H9 (cell line): ENCODE measurements around the gene NPNT. TPM values are rescaled to one million over a fixed set of nuclear protein-coding genes. Genes with fewer than 3 reads are reported as not detected.

Experiments
- DNase-seq: peaks from one replicate; pipeline ENCODE4 v3.0.0-alpha.2; 2017
- H2AFZ ChIP-seq: one replicate; pipeline ENCODE4 v1.6.1; 2013; ENCODE audit warnings: mild to moderate bottlenecking, low read length, control low read depth, moderate library complexity
- H2AK5ac ChIP-seq: 2 replicates; pipeline ENCODE4 v1.6.1; 2013; ENCODE audit warnings: low read length, control low read depth, mixed read lengths; ENCODE audit not compliant: insufficient read length
- H2BK120ac ChIP-seq: one replicate; pipeline ENCODE4 v1.6.1; 2013; ENCODE audit warnings: low read depth, mild to moderate bottlenecking, low read length, control low read depth, inconsistent platforms; ENCODE audit not compliant: poor library complexity, severe bottlenecking
- H2BK12ac ChIP-seq: 2 replicates; pipeline ENCODE4 v1.6.1; 2013; ENCODE audit warnings: low read length, control low read depth, mixed read lengths, low read depth; ENCODE audit not compliant: insufficient read length
- H2BK15ac ChIP-seq: 2 replicates; pipeline ENCODE4 v1.6.1; 2013; ENCODE audit warnings: low read depth, low read length, control low read depth
- H2BK20ac ChIP-seq: one replicate; pipeline ENCODE4 v1.6.1; 2013; ENCODE audit warnings: low read depth, mild to moderate bottlenecking, low read length, control low read depth, inconsistent platforms; ENCODE audit not compliant: poor library complexity, severe bottlenecking
- H2BK5ac ChIP-seq: 2 replicates; pipeline ENCODE4 v1.6.1; 2013; ENCODE audit warnings: low read length, control low read depth, mixed read lengths; ENCODE audit not compliant: insufficient read length
- H3K14ac ChIP-seq: 2 replicates; pipeline ENCODE4 v1.6.1; 2013; ENCODE audit warnings: low read length, control low read depth; ENCODE audit not compliant: insufficient read depth
- H3K18ac ChIP-seq: 2 replicates; pipeline ENCODE4 v1.6.1; 2013; ENCODE audit warnings: low read depth, mild to moderate bottlenecking, mixed read lengths, low read length, control low read depth; ENCODE audit not compliant: insufficient read length
- H3K23ac ChIP-seq: 2 replicates; pipeline ENCODE4 v1.6.1; 2013; ENCODE audit warnings: low read length, control low read depth, mixed read lengths, low read depth; ENCODE audit not compliant: insufficient read length
- H3K23me2 ChIP-seq: 2 replicates; pipeline ENCODE4 v1.6.1; 2013; ENCODE audit warnings: low read depth, mild to moderate bottlenecking, mixed read lengths, low read length, control low read depth; ENCODE audit not compliant: insufficient read length, poor library complexity, severe bottlenecking
- H3K27ac ChIP-seq: 2 replicates; pipeline ENCODE4 v1.5.1; 2013; ENCODE audit warnings: low read length, control low read depth, mixed read lengths, low read depth; ENCODE audit not compliant: insufficient read length
- H3K27me3 ChIP-seq: 2 replicates; pipeline ENCODE4 v1.6.1; 2013; ENCODE audit warnings: low read length, control low read depth, inconsistent platforms; ENCODE audit not compliant: insufficient read depth
- H3K4ac ChIP-seq: 2 replicates; pipeline ENCODE4 v1.6.1; 2013; ENCODE audit warnings: low read depth, mild to moderate bottlenecking, control low read depth, inconsistent platforms, low read length, moderate library complexity
- H3K4me1 ChIP-seq: 2 replicates; pipeline ENCODE4 v1.6.1; 2013; ENCODE audit warnings: low read length, control low read depth, inconsistent platforms; ENCODE audit not compliant: insufficient read depth
- H3K4me2 ChIP-seq: 2 replicates; pipeline ENCODE4 v1.6.1; 2013; ENCODE audit warnings: low read length, control low read depth, mixed read lengths; ENCODE audit not compliant: insufficient read length, insufficient read depth
- H3K56ac ChIP-seq: 2 replicates; pipeline ENCODE4 v1.6.1; 2013; ENCODE audit warnings: low read depth, mild to moderate bottlenecking, mixed read lengths, low read length, control low read depth; ENCODE audit not compliant: insufficient read length
- H3K79me1 ChIP-seq: 2 replicates; pipeline ENCODE4 v1.6.1; 2013; ENCODE audit warnings: low read depth, mild to moderate bottlenecking, moderate library complexity, low read length, control low read depth, inconsistent platforms; ENCODE audit not compliant: insufficient read depth, poor library complexity, severe bottlenecking
- H3K79me2 ChIP-seq: 2 replicates; pipeline ENCODE4 v1.6.1; 2013; ENCODE audit warnings: low read length, control low read depth, inconsistent platforms; ENCODE audit not compliant: insufficient read depth
- H3K9ac ChIP-seq: 2 replicates; pipeline ENCODE4 v1.6.1; 2013; ENCODE audit warnings: low read length, control low read depth, mixed read lengths; ENCODE audit not compliant: insufficient read length; ENCODE audit errors: extremely low read depth
- H3K9me3 ChIP-seq: one replicate; pipeline ENCODE4 v1.6.1; 2013; ENCODE audit warnings: low read depth, low read length, inconsistent platforms; ENCODE audit not compliant: control insufficient read depth
- H3T11ph ChIP-seq: one replicate; pipeline ENCODE4 v1.6.1; 2013; ENCODE audit warnings: mild to moderate bottlenecking, low read length, control low read depth, inconsistent platforms
- H4K20me1 ChIP-seq: one replicate; pipeline ENCODE4 v1.6.1; 2013; ENCODE audit not compliant: control insufficient read depth, insufficient read length, insufficient read depth
- H4K5ac ChIP-seq: 2 replicates; pipeline ENCODE4 v1.6.1; 2013; ENCODE audit warnings: low read depth, mild to moderate bottlenecking, mixed read lengths, low read length, control low read depth; ENCODE audit not compliant: insufficient read length
- H4K8ac ChIP-seq: replicated peaks from 2 replicates; pipeline ENCODE4 v1.6.1; 2013; ENCODE audit warnings: low read length, control low read depth, mixed read lengths, low read depth; ENCODE audit not compliant: insufficient read length
- H4K91ac ChIP-seq: 2 replicates; pipeline ENCODE4 v1.6.1; 2013; ENCODE audit warnings: low read depth, mild to moderate bottlenecking, moderate library complexity, mixed read lengths, low read length, control low read depth; ENCODE audit not compliant: insufficient read length
- H3K27ac Mint-ChIP-seq, 3 experiments: 2 replicates in 2 of 3; 3 replicates in 1 of 3; pipeline ENCODE4 v1.8.0; 2020 to 2021; ENCODE audit warnings: mixed read lengths in 3 of 3, mild to moderate bottlenecking in 1 of 3, moderate library complexity in 1 of 3
- H3K27me3 Mint-ChIP-seq: 2 replicates; pipeline ENCODE4 v1.8.0; 2021; ENCODE audit warnings: low read depth, mild to moderate bottlenecking, moderate library complexity, mixed read lengths
- H3K36me3 Mint-ChIP-seq, 3 experiments: 2 replicates in 2 of 3; 3 replicates in 1 of 3; pipeline ENCODE4 v1.8.0; 2020 to 2021; ENCODE audit warnings: low read depth in 3 of 3, mixed read lengths in 3 of 3; ENCODE audit not compliant: insufficient read depth in 1 of 3
- H3K4me1 Mint-ChIP-seq, 2 experiments: 2 replicates each; pipeline ENCODE4 v1.8.0; 2020; ENCODE audit warnings: mixed read lengths in 2 of 2
- H3K4me3 Mint-ChIP-seq, 2 experiments: 2 replicates in 1 of 2; 3 replicates in 1 of 2; pipeline ENCODE4 v1.8.0; 2020 to 2021; ENCODE audit warnings: mild to moderate bottlenecking in 2 of 2, mixed read lengths in 2 of 2, moderate library complexity in 1 of 2
- H3K9me3 Mint-ChIP-seq, 2 experiments: 2 replicates in 1 of 2; 3 replicates in 1 of 2; pipeline ENCODE4 v1.8.0; 2020; ENCODE audit warnings: mild to moderate bottlenecking in 2 of 2, mixed read lengths in 2 of 2, moderate library complexity in 1 of 2
- CTCF ChIP-seq: fragments of 200-600 bp; sonication (generic); conservative IDR thresholded peaks from 3 replicates; pipeline ENCODE4 v1.8.0; 2021; ENCODE audit warnings: antibody characterized with exemption, mild to moderate bottlenecking
- WGBS: extraction: QIAGEN DNeasy Blood & Tissue Kit; methylation state at CpG from one replicate; pipeline ENCODE4 v1.1.7; 2013; ENCODE audit warnings: missing lambda C conversion rate, low lambda C conversion rate, mixed read lengths; ENCODE audit not compliant: insufficient read length; ENCODE audit errors: extremely low coverage; 5-methylcytosine and 5-hydroxymethylcytosine counted together
- total RNA-seq: library from RNA; stranded (reverse); gene quantifications from 2 replicates; pipeline ENCODE4 v1.2.1, GENCODE V29; 2021

NPNT gene
- total RNA-seq, 1 experiment from 2014 or later, result 0.37 TPM

- H3K36me3 Mint-ChIP-seq, result no peaks in the 10 kb centered on the region
- Histone ChIP-seq H2BK15ac (no peak overlapping the region), H2AK5ac (no peak overlapping the region), H3K4me2 (no peak overlapping the region), H2BK20ac (no peak overlapping the region), H4K91ac (no peak overlapping the region), H3K23ac (no peak overlapping the region), H2BK12ac (no peak overlapping the region), H3T11ph (no peak overlapping the region), H3K4me1 (no peaks in the 10 kb centered on the region), H4K8ac (no peak overlapping the region), H4K20me1 (no peaks in the 10 kb centered on the region), H2BK120ac (no peak overlapping the region), H3K4ac (no peak overlapping the region), H2AFZ (no peak overlapping the region), H3K27ac (no peak overlapping the region), H3K79me1 (no peaks in the 10 kb centered on the region), H2BK5ac (no peak overlapping the region), H3K18ac (no peak overlapping the region), H3K14ac (no peak overlapping the region; the same call in 1 of the 2 replicates), H3K27me3 (no peaks in the 10 kb centered on the region), H4K5ac (no peak overlapping the region), H3K56ac (no peak overlapping the region), H3K23me2 (no peaks in the 10 kb centered on the region), H3K9ac (no peak overlapping the region), H3K9me3 (no peaks in the 10 kb centered on the region), H3K79me2 (no peaks in the 10 kb centered on the region)
- DNase-seq, result no peak
- no peaks in the 10 kb centered on the region for H3K9me3 Mint-ChIP-seq
- no peaks in the 10 kb centered on the region; the same call in 1 of the 2 replicates for H3K27me3 Mint-ChIP-seq
- WGBS, result no CpG with 5 or more reads among the region's 7 CpGs
- 0 out of 4 replicates have a peak, but pooled peaks cover 0 to 10% of the 10 kb centered on the region in 2 experiments for H3K4me1 Mint-ChIP-seq
- no peak overlapping the region for H3K4me3 Mint-ChIP-seq
- no peak for TF ChIP-seq CTCF
- no peak overlapping the region for H3K27ac Mint-ChIP-seq
Measured at GRCh38 chr4:105923497-105924238, 28.4 kb downstream of the NPNT start.
